Fibroblast of mammary gland (primary cell): Measurements from ENCODE around the gene LCN10.
A peak's percentile ranks its signal among the peaks of the same experiment; 100 is the strongest.
"Not testable (repeated sequence)": the region's sequence is repeated elsewhere in the genome, so short reads cannot be mapped to it uniquely, and the experiment has no call there.

Experiments used
- DNase-seq: peaks from one replicate; pipeline ENCODE4 v3.0.0-alpha.2; 2010; ENCODE audit warnings: low read depth
- H3K4me3 ChIP-seq: 2 replicates; pipeline ENCODE4 v1.5.1; 2011; ENCODE audit warnings: low read depth, mild to moderate bottlenecking, low read length, moderate library complexity; ENCODE audit not compliant: control insufficient read depth
- TF ChIP-seq, protein P1 (sequence below): conservative IDR thresholded peaks from 2 replicates; pipeline ENCODE4 v1.5.1; 2011; ENCODE audit warnings: low read depth, low read length, inconsistent platforms; ENCODE audit not compliant: control insufficient read depth, insufficient read depth

The LCN10 gene

DNA sequence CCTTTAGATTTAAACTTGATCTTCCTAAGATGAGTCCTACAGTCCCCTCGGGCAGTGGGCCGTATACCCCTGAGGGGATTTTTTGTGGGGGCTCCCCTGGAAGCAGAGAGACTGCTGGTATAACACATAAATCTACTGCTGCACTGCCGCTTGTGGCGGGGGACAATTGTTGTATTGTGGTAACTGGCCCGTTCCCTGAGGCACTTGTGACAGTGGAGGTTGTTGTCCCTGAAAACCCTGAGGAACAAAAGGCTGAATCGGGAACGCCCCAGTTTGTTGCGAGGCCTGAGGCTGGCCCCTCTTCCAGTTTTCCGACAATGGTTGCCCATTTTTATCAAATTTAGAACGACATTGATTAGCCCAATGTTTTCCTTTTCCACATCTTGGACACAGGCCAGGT, 43.7 kb upstream of the LCN10 start:
- no peak for DNase-seq
- TF ChIP-seq, protein P1, sequence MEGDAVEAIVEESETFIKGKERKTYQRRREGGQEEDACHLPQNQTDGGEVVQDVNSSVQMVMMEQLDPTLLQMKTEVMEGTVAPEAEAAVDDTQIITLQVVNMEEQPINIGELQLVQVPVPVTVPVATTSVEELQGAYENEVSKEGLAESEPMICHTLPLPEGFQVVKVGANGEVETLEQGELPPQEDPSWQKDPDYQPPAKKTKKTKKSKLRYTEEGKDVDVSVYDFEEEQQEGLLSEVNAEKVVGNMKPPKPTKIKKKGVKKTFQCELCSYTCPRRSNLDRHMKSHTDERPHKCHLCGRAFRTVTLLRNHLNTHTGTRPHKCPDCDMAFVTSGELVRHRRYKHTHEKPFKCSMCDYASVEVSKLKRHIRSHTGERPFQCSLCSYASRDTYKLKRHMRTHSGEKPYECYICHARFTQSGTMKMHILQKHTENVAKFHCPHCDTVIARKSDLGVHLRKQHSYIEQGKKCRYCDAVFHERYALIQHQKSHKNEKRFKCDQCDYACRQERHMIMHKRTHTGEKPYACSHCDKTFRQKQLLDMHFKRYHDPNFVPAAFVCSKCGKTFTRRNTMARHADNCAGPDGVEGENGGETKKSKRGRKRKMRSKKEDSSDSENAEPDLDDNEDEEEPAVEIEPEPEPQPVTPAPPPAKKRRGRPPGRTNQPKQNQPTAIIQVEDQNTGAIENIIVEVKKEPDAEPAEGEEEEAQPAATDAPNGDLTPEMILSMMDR = no peak

DNA sequence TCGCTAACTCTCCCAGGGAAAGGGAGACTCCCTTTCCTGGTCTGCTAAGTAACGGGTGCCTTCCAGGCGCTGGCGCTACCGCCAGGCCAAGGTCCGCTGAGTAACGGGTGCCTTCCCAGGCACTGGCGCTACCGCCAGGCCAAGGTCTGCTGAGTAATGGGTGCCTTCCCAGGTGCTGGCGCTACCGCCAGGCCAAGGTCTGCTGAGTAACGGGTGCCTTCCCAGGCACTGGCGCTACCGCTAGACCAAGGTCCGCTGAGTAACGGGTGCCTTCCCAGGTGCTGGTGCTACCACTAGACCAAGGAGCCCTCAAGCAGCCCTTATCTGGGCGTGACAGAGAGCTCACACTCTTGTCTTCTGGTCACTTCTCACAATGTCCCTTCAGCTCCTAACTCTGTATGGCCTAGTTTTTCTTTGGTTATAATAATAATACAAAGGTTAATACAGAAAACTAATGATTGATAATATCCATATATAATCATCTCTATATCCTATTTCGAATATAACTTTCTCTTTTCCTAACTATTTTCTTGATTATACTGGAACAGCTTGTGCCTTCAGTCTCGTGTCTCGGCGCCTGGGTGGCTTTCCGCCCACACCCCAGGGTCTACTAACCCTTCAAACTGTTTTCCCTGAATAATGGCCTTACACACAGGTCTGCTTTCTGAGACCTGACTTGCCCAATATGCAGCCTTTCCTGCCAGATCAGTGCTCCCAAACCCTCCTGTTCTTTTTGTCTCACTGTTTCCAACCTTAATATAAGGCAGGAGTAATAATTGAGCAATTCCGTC, 43.0 kb upstream of the LCN10 start:
- DNase-seq, H3K4me3 ChIP-seq: not testable (repeated sequence)

More for the DNA sequence above, 43.7 kb upstream of the LCN10 start:
- no peak overlapping the region for H3K4me3 ChIP-seq

DNA sequence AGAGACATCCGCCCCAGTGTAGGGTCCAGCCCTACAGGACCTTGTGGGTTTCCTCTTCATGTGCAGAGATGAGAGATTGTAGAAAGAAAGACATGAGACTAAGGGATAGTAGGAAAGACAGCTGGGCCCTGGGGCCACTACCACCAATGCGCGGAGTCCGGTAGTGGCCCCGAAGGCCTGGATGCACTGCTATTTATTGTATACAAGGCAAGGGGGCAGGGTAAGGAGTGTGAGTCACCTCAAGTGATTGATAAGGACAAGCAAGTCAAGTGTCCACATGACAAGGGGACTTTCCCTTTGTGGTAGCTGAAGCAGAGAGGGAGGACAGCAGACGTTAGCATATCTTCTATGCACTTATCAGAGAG, 42.2 kb upstream of the LCN10 start:
- no peak overlapping the region for H3K4me3 ChIP-seq
- TF ChIP-seq, protein P1 = no peak
- DNase-seq = no peak

DNA sequence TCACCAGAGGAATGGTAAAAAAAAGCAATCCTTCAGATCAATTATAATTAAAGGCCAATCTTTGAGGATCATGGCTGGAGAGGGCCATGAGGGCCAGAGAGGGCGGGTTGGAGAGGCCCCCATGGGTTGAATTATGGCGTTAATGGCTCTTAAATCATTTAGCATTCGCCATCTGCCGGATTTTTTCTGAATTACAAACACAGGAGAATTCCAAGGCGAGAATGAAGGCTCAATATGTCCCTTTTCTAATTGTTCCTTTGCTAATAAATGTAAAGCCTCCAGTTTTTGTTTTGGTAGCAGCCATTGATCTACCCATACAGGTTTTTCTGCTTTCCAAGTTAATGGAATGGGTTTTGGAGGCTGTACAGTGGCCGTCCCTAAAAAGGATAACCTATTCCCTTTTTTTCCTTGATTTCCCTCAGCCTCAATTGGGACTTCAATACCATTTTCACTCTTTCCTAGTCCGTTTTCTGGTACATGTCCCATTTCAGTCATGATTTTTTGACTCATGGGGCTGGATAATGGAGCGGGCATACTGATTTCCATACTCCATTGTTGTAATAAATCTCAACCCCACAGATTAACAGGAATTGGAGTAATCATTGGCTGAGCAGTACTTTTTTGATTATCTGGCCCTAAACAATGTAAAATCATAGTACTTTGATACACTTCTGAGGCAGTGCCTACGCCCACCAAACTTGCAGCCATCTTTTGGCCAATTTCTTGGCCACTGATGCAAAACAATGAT, 41.7 kb upstream of the LCN10 start:
- peak; percentile 37 for DNase-seq
- H3K4me3 ChIP-seq = no peak overlapping the region
- TF ChIP-seq, protein P1 = peak; percentile 31

DNA sequence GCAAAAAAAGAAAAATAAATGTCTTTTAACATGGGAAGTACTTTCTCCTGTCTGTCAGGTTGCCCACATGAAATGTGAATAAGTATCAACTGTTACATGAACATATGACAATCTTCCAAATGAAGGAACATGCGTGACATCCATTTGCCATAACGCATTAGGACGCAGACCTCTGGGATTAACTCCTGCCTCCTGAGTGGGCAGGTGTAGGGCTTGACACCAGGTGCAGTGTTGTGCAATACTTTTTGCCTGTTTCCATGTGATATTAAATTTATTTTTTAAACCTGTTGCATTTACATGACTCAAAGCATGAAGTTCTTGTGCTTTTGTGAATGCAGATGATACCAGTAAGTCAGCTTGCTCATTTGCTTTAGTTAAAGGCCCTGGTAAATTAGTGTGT, 39.7 kb upstream of the LCN10 start:
- TF ChIP-seq, protein P1 = no peak
- H3K4me3 ChIP-seq = no peak overlapping the region
- no peak for DNase-seq

DNA sequence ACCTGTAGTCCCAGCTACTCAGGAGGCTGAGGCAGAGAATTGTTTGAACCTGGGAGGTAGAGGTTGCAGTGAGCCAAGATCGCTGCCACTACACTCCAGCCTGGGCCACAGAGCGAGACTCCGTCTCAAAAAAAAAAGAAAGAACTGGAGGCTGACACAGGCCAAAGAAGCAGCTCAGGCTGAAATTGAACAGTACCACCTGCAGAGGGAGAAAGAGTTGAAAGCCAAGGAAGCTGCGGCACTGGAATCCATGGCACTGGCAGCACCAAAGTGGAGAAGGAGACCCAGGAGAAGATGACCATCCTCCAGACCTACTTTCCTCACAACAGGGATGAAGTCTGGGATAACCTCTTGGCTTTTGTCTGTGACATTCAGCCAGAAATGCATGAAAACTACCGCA, 37.1 kb upstream of the LCN10 start:
- TF ChIP-seq, protein P1 = no peak
- no peak for DNase-seq
- H3K4me3 ChIP-seq = no peak overlapping the region

DNA sequence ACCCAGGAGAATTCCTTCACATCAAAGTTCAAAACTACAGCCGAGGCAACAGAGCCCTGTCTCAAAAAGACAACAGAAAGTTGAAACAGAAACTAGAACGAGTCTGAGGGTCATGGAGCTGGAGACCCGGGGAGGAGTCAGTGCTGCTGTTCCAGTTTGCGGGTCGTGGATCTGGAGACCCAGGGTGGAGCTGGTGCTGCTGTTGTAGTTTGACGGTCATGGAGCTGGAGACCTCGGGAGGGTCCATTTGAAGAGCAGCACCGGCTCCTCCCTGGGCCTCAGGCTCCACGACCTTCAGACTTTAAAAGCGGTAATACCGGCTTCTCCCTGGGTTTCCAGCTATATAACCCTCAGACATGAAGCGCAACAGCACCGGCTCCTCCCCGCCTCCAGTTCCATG, 34.6 kb upstream of the LCN10 start:
- TF ChIP-seq, protein P1 = no peak
- no peak overlapping the region for H3K4me3 ChIP-seq
- DNase-seq = no peak
